Neural crest cell (in vitro differentiated cells): ENCODE measurements around the gene SPACA4. TPM values are rescaled to one million over a fixed set of nuclear protein-coding genes. Genes with fewer than 3 reads are reported as not detected.
"Not testable (repeated sequence)": the region's sequence is repeated elsewhere in the genome, so short reads cannot be mapped to it uniquely, and the experiment has no call there.

Experiments used
- DNase-seq: peaks from one replicate; pipeline ENCODE4 v3.0.0; 2021; ENCODE audit warnings: low read depth, mixed read lengths, low spot score
- H3K27ac Mint-ChIP-seq: one replicate; pipeline ENCODE4 v1.8.0; 2021; ENCODE audit warnings: mild to moderate bottlenecking, mixed read lengths; ENCODE audit not compliant: unreplicated experiment
- H3K27me3 Mint-ChIP-seq: 2 replicates; pipeline ENCODE4 v1.8.0; 2021; ENCODE audit warnings: low read depth, mild to moderate bottlenecking, mixed read lengths
- H3K36me3 Mint-ChIP-seq: 2 replicates; pipeline ENCODE4 v1.8.0; 2021; ENCODE audit warnings: low read depth, mild to moderate bottlenecking, mixed read lengths
- H3K4me1 Mint-ChIP-seq: 2 replicates; pipeline ENCODE4 v1.8.0; 2021; ENCODE audit warnings: mixed read lengths
- H3K4me3 Mint-ChIP-seq: one replicate; pipeline ENCODE4 v1.8.0; 2021; ENCODE audit warnings: mild to moderate bottlenecking, mixed read lengths
- H3K9me3 Mint-ChIP-seq: 2 replicates; pipeline ENCODE4 v1.8.0; 2021; ENCODE audit warnings: mixed read lengths
- CTCF ChIP-seq: fragments of 200-600 bp; sonication (generic); conservative IDR thresholded peaks from 2 replicates; pipeline ENCODE4 v1.5.0; 2021; ENCODE audit warnings: antibody characterized with exemption, mild to moderate bottlenecking
- total RNA-seq: library from RNA; stranded (reverse); gene quantifications from 2 replicates; pipeline ENCODE4 v1.2.1, GENCODE V29; 2021

Gene SPACA4
- total RNA-seq, 1 donor from 2014 or later: not detected

GRCh38 chr19:48631225-48631624 is 24.7 kb downstream of the SPACA4 start:
- H3K4me3 Mint-ChIP-seq: peak overlapping the region; percentile 86
- no peaks in the 10 kb centered on the region for H3K36me3 Mint-ChIP-seq
- H3K27ac Mint-ChIP-seq: no peak overlapping the region
- TF ChIP-seq CTCF: no peak
- DNase-seq: no peak
- H3K4me1 Mint-ChIP-seq: peaks cover 39% of the 10 kb centered on the region
- peaks cover 30% of the 10 kb centered on the region for H3K27me3 Mint-ChIP-seq
- no peaks in the 10 kb centered on the region for H3K9me3 Mint-ChIP-seq

GRCh38 chr19:48632286-48632685 is 25.7 kb downstream of the SPACA4 start:
- Mint-ChIP-seq H3K4me3 (peak overlapping the region; percentile 86), H3K27me3 (peaks cover 39% of the 10 kb centered on the region), H3K4me1 (peaks cover 40% of the 10 kb centered on the region)
- not testable (repeated sequence) for H3K36me3 Mint-ChIP-seq, H3K9me3 Mint-ChIP-seq, DNase-seq, H3K27ac Mint-ChIP-seq

GRCh38 chr19:48632692-48633147 is 26.2 kb downstream of the SPACA4 start:
- Mint-ChIP-seq H3K27me3 (peaks cover 43% of the 10 kb centered on the region), H3K27ac (no peak overlapping the region), H3K36me3 (no peaks in the 10 kb centered on the region), H3K4me1 (peaks cover 44% of the 10 kb centered on the region), H3K9me3 (no peaks in the 10 kb centered on the region), H3K4me3 (peak overlapping the region; percentile 65)
- TF ChIP-seq CTCF: no peak
- DNase-seq: no peak

GRCh38 chr19:48633148-48634035 is 26.9 kb downstream of the SPACA4 start:
- Mint-ChIP-seq H3K9me3 (peaks cover 2% of the 10 kb centered on the region), H3K4me1 (peaks cover 50% of the 10 kb centered on the region), H3K27me3 (peaks cover 47% of the 10 kb centered on the region), H3K4me3 (no peak overlapping the region), H3K36me3 (peaks cover 1% of the 10 kb centered on the region), H3K27ac (no peak overlapping the region)
- TF ChIP-seq CTCF: no peak
- DNase-seq: no peak

GRCh38 chr19:48634036-48634342 is 27.4 kb downstream of the SPACA4 start:
- TF ChIP-seq CTCF: no peak
- peaks cover 56% of the 10 kb centered on the region for H3K4me1 Mint-ChIP-seq
- peaks cover 4% of the 10 kb centered on the region for H3K9me3 Mint-ChIP-seq
- peaks cover 47% of the 10 kb centered on the region for H3K27me3 Mint-ChIP-seq
- DNase-seq: no peak
- peaks cover 2% of the 10 kb centered on the region for H3K36me3 Mint-ChIP-seq
- peak overlapping the region; percentile 74 for H3K4me3 Mint-ChIP-seq
- no peak overlapping the region for H3K27ac Mint-ChIP-seq
